GM21367 (cell line): Measurements from ENCODE around the gene STPG4.

Experiments used
- ATAC-seq: cut with Tn5 transposase; IDR thresholded peaks from one replicate; pipeline ENCODE4 v1.9.1; 2021; ENCODE audit not compliant: unreplicated experiment

Gene STPG4

DNA sequence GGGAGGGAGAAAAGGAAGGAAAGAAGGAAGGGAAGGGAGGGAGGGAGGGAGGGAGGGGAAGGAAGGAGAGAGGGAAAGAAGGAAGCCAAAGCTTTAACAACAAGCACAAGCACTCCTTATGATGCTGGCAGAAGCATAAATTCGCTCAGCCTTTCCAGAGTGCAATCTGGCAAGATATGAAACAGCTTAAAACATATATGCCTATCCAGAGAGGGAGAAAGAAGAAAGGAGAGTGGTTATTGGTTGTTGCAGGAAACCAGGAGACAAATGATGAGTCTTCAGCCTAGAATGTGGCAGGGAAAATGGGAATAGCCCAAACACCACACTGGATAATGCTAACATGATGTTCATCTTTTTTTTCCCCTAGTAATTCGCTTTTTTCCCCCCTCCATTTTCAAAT is 64.0 kb downstream of the STPG4 start:
- ATAC-seq = no peak

DNA sequence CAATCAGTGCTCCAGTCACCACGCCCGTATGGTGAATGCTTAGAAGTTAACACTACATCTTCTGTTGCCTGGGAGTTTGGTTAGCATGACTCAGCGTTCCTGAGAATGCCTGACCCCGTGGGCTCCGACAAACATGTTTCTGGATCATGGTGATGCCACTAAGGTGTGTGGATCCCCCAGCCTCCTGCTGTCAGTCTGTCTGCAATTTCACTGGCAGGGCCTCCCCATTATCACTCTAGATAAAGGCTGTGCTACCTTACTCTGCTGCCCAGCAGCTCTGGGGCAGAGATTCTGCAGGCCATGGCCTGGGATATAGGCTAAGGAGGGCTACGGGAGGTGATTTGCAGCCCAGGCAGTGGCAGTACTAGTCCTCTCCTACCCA is 66.0 kb downstream of the STPG4 start:
- ATAC-seq = no peak

DNA sequence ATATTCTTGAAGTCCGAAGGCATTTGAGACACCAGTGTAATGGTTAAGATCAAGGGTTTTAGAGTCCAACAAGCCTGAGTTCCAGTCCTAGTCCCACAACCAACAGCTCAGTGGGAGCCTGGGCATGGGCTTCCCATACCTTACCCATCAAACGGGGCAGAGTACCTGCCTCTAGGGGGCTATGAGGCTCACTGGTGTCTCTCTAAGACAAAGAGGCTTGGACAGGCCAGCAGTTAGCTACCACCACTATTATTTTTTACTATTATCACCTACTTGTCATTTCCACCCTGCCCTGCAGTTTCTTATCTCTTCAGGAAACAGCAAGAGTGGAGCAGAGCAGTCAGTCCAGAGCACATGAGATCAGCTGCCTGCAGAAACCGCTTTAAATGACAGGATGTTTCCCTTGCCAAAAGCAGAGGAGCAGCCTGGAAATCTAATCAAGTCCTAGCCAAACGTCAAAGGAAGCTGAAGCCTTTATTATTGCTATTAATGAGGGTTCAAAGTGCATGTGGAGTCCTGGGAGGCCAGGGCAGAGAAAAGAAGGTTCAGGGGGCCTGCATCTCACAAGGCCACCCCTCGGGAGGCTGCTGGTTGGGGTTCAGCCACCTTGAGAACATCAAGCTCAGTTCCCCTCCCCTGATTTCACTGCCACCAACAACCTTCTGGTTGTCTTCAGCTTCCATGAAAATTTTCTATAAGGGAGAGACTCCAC is 66.6 kb downstream of the STPG4 start:
- ATAC-seq = no peak

DNA sequence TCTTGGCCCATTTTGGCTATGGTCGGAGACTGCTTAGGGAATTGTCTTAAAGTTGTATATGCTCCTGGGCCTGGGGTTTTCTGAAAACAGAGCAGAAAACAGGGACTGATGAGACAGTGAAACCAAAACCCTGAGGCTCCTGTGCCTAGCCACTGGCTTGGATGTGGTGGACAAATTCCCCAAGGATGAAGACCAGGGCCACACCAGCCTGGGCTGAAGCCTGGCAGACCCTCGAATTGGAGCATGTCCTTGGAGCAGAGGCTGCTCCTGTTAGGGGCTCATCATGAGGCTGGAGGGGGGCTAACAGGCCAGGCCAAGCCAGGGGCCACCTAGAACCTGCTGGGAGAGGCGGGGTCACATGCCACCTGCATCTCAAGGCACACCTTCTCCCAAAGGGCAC is 68.1 kb downstream of the STPG4 start:
- no peak for ATAC-seq

DNA sequence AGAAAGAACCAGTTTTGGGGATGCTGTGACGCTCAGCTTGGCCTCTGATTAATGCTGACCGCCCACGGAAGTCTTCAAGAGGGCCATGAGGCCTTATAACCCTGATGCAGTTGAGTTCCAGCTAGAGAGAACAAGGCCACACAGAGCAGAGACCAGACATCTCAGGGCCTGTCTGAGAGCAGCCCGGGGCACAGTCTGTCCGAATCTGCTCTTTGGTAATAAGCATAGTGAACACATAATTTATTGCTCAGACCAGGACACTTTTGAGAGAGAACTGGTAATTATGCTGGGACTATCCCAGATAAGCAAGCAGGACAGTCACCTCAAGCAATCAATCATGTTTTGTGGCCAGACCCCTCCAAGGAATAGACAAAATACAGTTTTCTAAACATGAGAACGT is 68.5 kb downstream of the STPG4 start:
- ATAC-seq = no peak

DNA sequence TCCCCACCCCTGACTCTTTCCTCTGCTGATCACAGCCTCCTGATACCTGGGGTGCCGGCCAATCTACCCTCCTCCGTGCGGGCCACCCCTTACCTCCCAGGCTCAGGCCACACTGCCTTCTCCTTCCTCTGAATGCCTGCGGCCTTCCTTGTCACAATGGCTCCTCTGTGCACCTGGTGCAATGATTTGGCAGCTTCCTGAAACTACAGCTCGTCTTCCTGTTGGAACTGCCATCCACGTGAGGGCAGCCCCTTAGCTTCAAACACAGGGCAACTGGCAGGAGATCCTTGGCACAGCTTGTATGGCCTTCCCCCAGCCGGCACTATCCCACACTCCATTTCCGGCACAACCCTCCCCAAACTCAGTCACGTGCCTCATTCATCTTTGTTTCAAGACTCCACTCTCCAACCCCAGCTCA is 69.0 kb downstream of the STPG4 start:
- ATAC-seq = no peak

DNA sequence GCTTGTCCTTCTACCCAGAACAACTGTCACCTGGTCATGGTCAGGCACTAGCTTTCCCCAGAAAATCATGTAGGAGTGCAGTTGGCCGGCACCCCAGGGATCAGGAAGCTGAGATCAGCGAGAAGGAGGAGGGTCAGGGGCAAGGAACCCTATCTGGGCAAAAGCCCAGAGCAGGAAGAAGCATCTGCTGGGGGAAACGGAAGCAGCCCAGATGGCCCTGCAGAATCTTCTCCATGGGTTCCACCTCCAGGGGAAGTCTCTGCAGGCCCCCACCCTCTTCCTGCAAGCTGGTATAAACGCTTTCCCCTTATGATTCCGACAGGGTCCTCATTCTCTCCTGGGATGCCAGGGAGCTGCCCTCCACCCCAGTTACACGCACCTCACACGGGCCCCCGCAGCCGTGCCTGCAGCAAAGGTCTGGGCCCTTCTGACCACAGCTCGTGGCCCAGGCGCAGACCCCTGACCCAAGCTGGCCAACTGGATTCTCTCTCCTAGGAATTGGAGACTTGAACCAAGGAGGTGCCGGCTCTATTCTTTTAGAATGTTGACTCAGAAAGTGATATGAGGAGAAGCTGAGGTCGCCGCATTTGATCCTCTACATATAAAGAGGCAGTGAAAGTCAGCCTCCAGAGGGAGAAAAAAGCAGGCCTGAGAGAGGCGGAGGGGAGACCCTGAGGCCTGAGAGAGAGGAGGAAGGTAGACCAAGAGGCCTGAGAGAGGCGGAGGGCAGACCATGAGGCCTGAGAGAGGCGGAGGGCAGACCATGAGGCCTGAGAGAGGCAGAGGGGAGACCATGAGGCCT is 71.0 kb downstream of the STPG4 start:
- ATAC-seq = no peak

DNA sequence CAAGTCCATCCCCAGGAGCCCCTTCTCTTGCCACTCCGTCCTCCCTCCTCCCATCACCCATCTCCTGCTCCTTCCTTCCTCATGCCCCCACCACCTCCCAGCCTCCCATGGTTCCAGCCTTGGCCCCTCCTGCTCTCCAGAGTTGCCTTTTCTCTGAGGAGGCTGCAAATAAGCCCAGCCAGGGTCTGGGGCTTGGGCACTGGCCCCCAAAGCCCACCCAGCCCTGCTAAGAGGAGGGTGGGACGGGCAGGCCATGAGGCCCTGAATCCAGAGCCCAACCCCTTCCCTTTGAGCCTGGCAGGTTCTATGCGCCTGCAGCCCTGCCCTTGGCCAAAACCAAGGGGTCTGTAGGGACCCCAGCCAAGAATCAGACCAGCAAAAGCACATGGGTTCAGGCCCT is 71.6 kb downstream of the STPG4 start:
- ATAC-seq = no peak

DNA sequence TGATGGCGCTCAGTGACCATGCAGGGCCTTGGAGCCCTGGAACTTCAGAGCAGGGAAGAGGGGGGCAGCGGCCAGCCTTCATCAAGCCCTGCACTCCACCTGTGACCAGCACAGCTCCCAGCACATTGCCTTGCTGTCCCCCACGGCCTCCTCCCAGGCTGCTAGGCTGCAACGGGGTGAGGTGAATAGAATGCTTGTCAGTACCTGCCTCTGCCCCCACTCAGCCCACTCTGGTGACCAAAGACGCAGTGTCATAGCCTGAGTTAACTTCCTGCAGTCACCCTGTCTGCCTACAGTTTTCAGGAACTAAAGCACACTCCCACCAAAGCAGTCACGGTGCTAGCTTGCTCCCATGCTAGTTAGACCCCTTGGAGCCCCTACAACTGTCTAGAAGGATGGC is 72.1 kb downstream of the STPG4 start:
- no peak for ATAC-seq

DNA sequence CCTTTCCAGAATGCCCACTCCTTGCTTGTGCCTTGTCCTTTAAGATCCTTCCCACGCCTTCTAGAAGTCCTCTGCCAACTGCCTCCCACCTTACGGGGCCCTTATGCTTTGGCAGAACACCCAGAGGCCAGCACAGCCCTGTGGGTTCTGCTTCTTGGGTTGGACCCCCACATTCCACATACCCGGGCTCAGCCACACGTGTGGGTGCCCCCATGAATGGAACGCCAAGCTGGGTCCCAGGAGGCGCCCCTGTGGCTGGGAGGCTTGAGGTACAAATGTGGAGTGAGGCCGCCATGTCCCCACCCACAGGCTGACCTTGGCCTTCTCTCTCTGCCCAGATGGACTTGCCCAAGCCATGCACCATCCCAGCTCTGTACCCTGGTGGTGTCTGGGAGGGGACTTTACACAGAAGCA is 74.2 kb downstream of the STPG4 start:
- no peak for ATAC-seq

DNA sequence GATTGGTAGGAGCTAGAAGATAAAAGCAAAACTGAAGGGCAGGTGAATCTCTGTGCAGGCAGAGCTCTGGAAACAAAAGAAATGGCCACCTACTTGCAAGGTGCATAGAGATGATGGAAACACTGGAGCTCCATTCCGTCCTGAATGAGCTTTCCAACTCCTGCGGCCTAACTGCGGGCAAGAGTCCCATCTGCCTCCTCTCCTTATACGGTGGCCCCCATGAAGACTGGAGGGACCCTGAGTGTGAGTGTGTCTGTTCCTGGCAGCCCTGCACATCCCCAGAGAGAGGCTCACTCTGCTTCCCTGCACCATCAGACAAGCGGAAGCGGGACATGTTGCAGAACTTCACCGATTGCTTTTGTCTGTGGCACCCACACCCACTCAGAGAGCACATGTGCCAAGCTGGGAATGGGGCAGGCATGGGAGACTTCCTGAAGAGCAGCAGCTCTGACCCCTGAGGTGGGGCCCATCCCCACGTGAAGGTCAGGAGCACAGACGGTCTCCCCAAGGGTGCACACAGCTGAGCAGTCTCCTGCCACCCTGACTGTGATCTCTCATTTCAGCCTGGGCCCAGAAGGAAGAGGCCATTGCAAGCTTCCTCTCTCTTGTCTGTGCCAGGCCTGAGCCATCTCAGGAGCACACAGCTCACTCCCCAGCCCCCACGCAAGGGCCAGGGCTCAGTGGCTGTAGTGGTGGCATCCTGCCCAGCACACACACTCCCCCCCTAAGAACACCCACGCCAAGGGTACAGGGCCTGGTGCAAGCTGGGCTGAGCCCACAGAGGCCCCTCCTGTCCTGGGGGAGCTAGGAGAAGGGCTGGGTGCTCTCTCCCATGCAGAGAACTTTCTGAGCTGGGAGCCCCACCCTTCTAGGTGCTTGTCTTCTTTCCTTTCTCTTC is 75.3 kb downstream of the STPG4 start:
- ATAC-seq = no peak

DNA sequence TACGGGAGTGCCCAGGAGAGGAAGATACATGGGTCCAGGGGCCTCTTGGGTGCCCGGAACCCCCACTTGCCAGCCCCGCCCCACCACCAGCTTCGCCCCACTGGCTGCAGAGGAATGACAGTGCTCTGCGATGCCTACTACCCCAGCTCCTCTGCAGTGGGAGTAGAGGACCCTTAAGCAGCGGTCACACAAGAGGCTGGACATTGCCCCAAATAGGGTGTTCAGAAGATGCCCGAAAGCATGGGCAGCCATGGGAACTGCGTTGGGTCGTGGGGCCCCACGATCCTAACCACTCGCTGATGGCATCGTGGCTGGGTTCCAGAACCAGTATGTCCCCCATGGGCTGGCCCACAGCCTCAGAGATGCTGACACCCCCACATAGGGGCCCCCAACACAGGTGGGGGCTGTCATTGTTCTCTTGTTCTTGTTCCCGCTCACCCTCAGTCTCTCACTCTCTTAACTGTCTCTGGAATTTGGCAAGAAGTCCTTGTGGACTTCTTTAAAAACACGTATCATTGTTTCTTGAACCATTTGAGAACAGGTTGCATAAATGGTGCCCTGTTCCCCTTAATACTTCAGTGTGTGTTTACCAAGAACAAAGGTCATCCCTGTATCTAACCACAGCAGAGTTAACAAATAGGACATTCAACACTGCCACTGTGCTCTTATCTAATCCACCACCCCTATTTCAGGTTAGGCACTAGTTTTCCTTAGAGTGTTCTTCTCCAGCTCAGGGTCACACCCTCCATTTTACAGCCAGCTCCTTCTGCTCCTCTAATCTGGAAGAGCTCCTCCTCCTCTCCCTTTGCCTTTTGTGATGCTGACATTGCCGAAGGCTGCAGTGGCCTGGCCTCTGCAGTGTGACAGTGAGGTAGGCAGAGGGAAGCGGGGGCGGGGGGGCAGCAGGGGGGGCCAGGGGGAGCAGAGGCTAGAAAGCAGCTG is 76.3 kb downstream of the STPG4 start:
- ATAC-seq = no peak

DNA sequence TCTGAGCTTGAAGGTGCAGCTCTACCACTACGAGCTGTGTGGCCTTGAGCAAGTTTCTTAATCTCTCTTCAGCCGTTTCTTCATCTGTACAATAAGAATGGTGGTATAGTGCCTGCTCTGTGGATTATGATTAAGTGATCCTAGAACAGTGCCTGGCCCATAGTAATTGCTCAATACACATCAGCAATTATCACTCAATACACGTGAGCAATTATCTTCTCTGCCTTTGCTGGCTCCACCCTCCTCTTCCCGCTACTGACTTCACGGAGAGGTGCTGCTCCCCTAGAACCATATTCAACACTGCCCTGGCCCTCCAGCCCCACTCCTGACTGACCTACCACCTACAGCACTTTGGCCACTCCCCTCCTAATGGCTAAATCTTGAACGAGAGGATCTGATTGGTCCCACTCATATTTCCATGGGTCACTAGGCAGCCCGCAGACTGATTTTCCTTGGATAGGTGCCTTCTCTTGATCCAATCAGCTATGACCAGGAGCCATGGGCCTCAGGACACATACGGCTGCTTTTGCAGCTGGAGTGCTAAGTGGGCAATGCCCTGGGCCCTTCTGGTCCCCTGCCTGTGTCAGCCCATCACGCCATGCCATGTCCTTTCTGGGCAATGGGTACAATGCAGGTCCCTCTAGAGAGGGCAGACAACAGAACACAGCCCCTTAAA is 77.5 kb downstream of the STPG4 start:
- no peak for ATAC-seq

DNA sequence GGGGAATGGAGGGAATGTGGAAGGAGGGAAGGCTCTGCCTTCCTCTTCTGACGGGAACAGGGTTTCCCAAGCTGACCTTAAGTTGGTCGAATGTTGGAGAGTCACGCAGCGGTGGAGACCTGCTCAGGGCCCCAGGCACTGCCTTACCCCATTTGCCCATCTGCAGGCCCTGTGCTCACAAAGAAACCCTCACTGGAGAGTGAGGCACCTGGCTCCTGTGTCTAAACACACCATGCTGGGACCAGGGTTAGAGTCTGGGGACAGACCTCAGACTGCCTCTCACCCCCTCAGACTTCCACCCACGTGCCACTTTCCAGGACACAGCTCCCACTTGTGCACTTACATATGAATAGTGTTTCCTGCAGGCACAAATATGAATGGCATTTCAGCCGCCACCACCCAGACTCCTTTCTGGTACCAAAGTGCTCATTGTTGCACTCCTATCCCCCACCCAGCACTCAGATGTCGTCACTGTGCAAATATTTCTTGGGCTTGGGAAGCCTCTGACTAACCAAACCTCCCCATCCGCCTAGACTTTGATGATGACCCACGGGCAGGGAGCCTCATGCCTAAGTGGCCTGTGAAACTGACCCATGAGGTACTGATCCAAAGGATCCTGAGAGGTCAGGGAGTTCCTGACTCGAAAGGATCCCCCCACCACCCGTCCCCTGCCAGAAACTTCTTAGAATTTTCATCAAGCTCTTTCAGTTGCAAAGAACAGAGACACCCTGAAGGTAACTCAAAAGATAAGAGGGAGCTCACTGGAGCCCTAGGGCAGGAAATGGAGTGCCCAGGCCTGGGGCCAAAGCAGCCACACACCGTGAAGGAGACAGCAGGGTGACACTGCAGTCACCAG is 78.3 kb downstream of the STPG4 start:
- no peak for ATAC-seq

DNA sequence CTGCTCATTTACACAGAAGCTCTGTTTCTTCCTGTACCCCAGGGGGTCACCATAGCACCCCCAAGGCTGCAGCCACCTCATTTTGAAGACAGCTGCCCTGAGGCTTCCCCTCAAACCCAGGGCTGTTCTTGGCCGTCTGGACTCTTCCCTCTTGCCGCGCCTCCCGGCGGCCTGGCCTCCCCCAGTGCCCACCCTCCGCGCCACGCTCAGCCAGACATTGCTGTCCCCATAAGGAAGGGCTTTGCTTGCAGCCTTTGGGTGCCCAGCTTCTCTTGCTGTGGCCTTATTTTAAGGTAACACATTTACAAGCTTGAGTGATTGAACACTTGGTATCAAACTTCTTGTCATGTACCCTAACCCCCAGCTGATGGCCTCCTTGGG is 79.0 kb downstream of the STPG4 start:
- no peak for ATAC-seq

DNA sequence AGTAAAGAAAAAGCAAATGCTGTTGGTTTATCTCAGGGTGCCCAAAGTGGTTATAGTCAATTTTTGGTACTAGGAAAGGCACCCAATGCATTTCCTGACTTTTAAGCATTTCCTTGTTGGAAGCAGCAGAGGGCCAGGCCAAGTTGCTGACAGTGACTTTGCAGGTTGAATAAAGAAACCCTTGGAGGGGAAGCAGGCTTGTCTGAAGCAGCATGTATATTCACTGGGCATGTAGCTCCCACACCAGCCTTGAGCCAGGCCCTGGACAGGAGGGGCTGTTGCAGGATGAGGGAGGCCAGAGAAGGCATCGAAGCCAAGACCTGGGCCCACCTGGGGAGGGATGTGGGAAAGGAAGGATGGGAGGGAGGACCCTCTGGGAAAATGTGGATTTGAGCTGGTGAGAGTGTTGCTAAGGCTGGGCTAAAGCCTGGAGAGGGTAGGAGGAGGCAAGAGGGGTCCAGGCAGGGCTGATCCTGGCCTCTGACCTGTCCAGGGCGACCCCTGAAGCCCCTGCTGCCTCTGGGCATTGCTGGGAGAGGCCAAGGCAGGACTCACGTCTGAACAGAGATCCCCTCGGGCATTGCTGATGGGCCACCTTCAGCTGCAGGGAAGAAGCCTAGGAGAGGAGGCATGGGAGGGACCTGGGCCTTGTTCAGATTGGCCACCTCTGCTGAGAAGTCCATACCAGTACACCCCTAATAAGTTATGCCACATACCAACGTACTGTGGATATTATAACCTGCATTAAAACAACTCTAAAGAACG is 79.6 kb downstream of the STPG4 start:
- no peak for ATAC-seq

DNA sequence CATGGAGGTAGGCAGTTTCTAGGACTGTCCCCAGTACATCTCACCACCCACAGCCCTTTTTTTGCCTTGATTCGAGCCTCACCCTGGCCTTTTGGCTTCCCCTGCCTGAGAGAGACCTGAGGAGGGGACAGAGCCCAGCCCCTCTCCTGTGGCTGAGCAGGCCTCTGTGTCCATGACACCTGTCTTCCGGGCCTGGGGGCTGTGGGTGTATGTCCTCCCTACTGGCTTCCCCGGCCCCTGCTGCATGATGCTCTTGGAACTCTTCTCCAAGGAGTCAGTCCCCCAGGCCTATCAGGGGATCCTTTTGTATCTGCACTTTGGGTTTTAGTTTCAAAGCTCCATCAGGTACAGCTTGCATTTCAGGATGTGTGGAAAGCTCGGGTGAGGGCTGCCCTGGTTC is 80.4 kb downstream of the STPG4 start:
- no peak for ATAC-seq

DNA sequence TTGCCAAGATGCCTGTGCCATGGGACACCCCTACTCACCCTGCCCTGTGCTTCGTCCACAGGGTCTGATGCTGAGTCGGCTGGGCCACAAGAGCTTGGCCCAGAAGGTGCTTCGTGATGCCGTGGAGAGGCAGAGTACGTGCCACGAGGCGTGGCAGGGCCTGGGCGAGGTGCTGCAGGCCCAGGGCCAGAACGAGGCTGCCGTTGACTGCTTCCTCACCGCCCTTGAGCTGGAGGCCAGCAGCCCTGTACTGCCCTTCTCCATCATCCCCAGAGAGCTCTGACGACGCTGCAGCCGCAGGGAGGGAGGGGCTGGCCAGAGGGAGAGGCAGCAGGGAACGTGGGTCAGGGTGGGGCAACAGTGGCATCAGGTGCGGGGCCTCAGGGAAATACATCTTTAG is 81.5 kb downstream of the STPG4 start:
- ATAC-seq = no peak
